Prostate gland (tissue), 2 donors: Measurements from ENCODE around the gene TBC1D22B.

ENCODE experiments used
- CTCF ChIP-seq, 4 experiments: fragments of 200-600 bp in 2 of 4; fragments of 450-650 bp in 2 of 4; sonication (generic) in 2 of 4; IDR thresholded peaks; 1 replicate in 3 of 4; 2 replicates in 1 of 4; pipeline ENCODE4 v1.5.1; 2016 to 2019; ENCODE audit warnings: antibody characterized with exemption in 4 of 4, mild to moderate bottlenecking in 2 of 4, moderate library complexity in 2 of 4
- POLR2A ChIP-seq: fragments of 450-650 bp; IDR thresholded peaks from one replicate; pipeline ENCODE4 v1.6.1; 2016; ENCODE audit warnings: antibody characterized with exemption, mild to moderate bottlenecking

GRCh38 chr6:37239526-37239925 is 18.0 kb upstream of the TBC1D22B start:
- no peak for TF ChIP-seq POLR2A
- no peak for TF ChIP-seq CTCF (IDR thresholded peaks at IDR 0.05)
